GM18498 (cell line): ENCODE results near the gene ATP5F1D.

Experiments
- ATAC-seq: cut with Tn5 transposase; IDR thresholded peaks from one replicate; pipeline ENCODE4 v1.9.1; 2021; ENCODE audit warnings: mild to moderate bottlenecking, moderate library complexity; ENCODE audit not compliant: unreplicated experiment

The ATP5F1D gene

DNA sequence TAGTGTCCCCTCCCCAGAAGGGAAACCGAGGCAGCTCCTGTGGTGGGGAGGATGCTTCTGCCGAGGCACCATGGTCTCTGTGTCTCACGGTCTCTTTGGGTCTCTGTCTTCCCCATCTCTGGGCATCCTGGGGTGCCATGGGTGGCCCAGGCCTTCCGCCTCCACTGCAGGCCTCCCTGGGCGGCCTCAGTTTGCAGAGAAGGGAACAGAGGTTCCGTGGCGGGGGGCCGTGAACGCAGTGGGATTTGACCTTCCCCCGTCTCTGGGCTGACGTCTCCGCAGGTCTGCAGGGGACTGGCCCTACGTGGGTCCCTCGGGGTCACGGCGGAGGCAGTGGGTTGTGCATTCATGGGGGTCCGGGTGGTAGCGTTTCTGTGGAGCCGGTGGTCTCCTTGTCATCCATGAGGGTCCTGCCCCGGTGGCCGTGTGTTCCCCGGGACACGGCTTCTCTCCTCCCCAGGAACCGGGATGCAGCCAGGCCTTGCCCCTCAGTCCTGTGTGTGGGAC is 48.7 kb downstream of the ATP5F1D start:
- no peak for ATAC-seq

DNA sequence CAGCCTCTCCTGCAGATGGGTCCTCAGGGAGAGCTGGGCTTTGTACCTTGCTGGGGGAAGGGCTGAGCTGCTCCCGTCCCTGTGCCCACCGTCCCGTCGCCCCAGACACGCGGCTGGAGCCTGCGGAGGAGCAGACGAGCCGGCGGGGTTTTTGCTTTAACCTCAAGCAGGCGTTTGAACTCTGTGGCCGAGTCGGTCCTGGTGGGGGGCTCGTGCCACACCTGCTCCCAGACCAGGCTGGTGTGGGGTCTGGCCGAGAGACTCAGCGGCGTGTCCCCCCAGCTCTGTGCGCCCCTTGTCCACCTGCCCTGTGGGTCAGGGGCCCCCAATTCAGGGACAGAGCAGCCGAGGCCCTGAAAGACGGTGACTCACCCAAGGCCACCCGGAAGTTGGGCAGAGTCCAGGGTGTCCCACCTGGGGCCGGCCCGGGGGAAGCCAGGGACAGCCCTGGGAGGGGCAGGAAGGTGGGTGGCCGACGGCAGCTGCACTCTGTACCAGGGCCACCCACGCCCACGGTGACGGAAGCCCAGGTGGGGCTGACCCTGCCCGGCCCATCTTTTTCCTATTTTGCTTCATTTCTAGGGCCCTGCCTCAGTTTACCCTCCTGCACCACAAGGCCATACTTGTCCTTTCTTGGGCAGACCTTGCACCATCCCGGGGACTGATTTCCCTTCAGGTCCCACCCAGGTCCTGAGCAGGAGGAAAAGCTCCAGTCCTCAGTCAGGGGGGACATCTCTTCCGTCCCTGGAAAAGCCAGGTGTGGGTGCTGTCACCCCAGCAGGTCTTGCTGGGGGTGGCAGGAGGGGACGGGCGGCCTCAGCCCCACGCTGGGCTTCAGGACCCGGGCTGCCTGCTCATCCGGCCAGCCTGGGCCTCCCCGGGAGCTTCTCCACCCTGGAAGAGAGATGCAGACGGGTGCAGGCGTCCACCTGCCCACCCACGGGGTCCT is 49.4 kb downstream of the ATP5F1D start:
- no peak for ATAC-seq

DNA sequence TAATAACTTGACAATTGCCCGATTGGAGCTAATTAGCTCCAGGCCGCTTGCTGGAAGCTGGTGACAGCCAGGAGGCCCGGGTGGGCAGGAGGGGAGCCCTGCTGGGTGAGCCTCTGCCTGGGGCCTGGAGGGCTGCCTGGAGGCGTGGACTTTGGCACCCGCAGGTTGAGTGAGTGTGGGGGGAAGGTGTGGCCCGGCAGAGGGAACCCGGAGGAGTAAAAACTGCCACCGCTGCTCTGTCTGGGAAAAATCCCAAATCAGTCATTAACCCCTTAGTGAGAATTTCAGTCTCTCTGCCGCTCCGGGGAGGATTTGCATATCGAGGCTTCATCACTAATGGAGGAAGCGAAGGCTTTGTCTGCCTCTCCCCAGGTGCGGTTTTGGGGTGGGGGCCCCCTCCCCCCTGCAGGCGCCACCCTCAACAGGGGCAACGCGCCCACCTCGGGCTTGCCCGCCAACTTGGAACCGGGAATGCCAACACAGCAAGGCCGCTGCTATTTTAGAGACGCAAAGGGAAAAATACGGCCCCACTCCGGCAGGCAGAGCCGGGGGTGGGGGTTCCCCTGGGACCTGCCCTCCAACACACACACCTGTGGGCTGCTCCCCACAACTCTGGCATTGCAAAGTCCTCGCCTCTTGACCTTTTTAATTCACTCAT is 50.3 kb downstream of the ATP5F1D start:
- ATAC-seq = no peak

DNA sequence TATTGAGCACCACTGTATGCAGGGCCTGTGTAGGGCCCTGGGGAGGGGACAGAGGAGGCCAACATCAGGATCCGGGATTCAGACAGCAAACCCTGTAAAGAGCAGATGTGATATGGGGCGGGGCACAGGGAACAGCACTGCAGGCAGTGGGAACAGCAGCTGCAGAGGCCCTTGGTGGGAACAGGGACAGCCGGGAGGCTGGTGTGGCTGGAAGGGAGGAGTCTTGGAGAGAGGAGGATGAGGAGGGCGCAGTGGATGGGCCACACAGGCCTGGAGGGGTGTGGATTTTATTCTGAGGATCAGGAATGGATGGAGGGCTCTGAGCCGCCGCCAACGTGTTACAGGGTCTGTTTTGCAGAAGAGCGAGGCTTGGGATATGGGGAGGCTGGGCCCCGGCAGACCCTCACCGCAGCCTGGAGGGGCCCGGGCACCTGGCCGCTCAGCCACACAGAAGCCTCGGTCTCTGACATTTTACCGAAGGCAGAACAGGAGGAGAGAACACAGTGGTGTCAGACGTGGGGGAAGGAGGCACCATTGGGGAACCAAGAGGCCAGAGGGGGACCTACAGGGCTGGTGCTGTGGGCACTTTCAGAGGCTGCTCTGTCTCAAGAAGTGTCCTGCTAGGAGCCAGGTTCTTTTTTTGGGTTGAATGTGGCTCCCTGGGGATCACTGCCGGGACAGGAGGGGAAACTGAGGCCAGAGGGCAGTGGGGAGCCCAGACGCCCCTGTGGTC is 51.0 kb downstream of the ATP5F1D start:
- no peak for ATAC-seq

DNA sequence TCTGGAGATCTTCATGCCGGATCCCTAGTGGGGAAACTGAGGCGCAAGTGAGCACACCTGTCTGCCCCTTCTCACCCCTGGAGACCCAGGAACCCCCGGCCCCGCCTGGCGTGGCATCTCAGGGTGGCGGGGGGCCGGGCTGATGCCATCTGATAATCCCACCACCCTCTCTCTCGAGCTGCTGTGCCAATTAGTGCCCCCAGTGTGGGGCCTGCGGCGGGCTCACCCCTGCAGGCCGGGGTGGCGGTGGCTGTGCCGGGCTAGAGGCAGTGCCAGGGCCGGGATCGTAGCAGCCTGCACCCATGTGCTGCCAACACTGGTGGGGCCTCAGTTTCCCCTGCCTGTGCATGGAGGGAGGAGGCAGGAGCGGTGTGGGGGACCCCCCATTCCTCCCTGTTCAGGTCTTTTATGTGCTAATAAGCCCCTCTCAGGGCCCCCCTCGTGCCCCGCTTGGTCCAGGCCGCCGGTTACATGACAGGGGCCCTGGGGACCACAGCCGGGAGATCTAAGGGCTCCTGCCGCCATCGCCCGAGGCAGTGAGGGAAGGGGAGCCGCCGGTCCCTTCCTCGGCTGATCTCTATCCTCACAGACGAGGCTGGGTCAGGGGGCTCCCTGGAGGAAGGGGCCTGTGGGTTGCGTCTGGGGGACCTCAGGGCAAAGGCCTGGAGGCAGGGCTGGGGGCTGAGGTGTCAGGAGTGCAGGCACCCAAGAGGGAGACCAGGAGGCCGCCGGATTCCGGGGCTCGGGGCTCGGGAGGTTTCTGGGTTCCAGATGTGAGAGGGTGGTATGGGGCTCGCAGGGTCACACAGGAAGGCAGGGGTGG is 52.4 kb downstream of the ATP5F1D start:
- no peak for ATAC-seq
